Muscle of back (tissue), 13 donors: ENCODE results near the gene NFE2. TPM values are rescaled to one million over a fixed set of nuclear protein-coding genes. Genes with fewer than 3 reads are reported as not detected.
A peak's percentile ranks its signal among the peaks of the same experiment; 100 is the strongest.
"Not testable (repeated sequence)": the region's sequence is repeated elsewhere in the genome, so short reads cannot be mapped to it uniquely, and the experiment has no call there.

ENCODE experiments used
- DNase-seq, 3 donors: peaks; one replicate each; pipeline versions ENCODE4 v3.0.0 to v3.0.0-alpha.2; 2013
- long read RNA-seq, 9 donors: transcript quantifications; one replicate each; lab custom pipeline, GENCODE V29; 2026
- polyA plus RNA-seq, 10 donors: library from polyadenylated mRNA; unstranded; fragments of 120-200 nt; gene quantifications; one replicate each; pipeline ENCODE4 v1.2.1, GENCODE V29; 2013; ENCODE audit not compliant: insufficient read length in 10 of 10

Gene NFE2
- 1 to 10 TPM; 1.3 to 5.4 (median 2.6) TPM for polyA plus RNA-seq
- long read RNA-seq, donor 1 = 0 reads
- long read RNA-seq, donor 2 = 0 reads
- long read RNA-seq, donor 3 = 0 reads
- long read RNA-seq, donor 4, partial matches to known transcripts = 0 of 1 reads
- long read RNA-seq, donor 4, other reads (novel, unspliced or antisense) = 0 of 1 reads
- long read RNA-seq, donor 5, partial matches to known transcripts = 0 of 5 reads
- long read RNA-seq, donor 5, other reads (novel, unspliced or antisense) = 0 of 5 reads
- long read RNA-seq, donor 6 = 0 reads
- long read RNA-seq, donor 7 = 0 reads
- long read RNA-seq, donor 8, partial matches to known transcripts = 0 of 1 reads
- long read RNA-seq, donor 8, other reads (novel, unspliced or antisense) = 0 of 1 reads
- long read RNA-seq, donor 9, partial matches to known transcripts = 0 of 1 reads
- long read RNA-seq, donor 9, other reads (novel, unspliced or antisense) = 0 of 1 reads

DNA sequence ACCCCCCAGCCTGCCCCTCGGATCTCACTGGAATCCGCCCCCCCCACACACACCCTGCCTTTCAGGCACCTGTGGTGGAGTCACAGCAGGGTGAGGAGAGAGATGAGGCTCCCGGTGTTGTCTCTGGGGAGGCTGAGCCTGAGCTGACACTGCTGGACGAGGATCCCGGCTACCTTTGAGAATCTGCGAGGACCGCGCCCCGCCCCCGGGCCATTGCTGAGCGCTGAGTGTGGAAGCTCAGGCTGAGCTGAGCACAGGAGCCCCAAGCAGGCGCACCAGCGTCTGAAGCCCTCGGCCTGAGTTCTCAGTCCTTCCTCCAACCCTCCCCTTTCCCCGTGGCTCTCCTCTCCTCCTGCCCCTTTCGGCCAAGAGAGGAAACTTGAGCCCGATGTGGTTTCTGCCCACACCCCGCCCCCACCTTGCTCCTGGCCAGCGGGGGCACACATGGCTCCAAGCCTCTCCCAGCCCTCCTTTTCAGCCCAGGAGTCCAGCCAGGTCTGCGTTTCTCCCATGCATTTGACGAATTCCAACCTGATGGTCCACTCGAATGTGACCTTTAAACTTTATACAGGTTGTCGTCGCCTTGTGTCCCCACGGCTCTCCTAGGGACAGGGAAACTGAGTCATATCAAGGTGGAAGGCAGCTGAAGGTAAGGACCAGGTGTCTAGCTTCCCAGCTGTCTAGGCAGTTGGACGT lies at the start of gene NFE2:
Gene NFE2, minus strand, starts transcription at position 284 of the 696 bp plus-strand sequence. CDS start 5,767 bp downstream, outside the sequence.
- DNase-seq = peak in 2 of 3 donors; percentile 42 to 68

DNA sequence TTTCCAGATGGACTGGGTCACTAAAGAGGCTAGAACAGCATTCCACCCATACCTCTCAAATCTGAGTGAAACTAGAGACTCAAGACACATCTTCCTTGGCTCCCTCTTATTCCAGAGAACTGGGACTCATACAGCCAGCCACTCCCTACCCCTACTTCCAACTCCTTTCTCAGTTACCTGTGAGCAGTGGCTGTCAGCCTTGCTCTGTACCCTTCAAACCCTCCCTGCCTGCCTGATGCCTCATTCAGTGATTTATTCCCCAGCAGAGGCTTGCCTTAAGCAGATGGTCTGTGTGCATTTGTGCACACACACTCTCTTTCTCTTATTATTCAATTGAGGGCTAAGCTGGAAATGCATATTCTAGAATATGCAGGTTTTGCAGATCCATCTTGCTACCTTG lies 48.9 kb upstream of the NFE2 start:
- DNase-seq = no peak

DNA sequence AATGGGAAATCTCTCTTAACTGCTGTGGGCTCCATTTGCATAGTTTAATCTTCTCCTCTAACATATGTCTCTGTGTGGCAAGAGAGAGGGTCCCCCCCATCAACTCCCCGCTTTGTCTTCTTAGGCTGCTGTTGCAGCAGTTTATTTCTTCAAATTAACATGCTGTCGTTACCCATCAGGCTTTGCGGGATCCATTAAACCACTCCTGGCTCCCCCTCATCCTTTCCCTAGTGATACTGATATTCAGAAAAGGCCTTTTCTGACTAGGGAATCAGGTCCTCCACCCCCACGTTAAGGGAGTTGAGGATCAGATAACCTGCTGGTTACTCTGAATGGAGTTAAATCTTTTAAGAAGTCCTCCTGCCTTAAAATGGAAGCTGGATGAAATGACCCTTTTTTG lies 48.2 kb upstream of the NFE2 start:
- no peak for DNase-seq

DNA sequence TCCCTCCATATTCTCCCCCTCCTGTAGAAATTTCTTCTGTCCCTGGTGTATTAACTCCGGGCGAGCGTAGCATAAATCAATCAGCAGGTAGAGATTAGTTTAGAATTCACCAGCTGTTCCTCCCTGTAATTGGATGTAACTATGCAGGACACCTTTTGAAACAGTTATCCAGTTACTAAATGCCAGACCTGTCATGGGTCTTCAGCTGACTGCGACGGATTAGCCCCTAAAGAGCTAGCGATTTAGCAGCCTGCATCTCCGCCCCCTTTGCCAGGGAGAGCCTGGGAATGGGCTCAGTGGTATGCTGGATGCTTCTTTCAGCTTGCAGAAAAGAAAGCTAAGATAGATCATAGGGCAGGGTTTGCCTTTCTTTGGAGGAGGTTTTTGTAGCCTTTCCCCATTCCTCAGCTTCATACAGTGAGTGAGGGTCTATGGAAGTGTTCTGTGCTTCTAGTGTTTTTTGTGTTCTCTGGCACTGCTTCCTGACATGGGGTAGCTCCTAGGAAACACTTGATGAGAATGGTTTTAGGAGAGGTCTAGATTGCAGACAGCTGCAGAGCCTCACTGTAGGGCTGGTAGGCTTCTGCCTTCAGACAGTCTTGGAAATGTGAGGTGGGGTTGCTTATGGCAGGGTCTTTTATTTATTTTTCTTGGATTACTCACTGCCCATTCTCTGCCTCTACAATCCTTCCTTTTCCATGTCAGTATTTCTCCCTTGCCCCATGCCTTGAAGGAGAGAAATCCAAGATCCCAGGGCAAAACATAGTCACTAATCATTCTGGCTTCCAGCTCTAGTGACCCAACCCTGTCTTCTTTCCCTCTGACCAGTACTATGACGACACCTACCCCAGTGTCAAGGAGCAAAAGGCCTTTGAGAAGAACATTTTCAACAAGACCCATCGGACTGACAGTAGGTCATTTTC lies 40.8 kb upstream of the NFE2 start:
- no peak for DNase-seq

DNA sequence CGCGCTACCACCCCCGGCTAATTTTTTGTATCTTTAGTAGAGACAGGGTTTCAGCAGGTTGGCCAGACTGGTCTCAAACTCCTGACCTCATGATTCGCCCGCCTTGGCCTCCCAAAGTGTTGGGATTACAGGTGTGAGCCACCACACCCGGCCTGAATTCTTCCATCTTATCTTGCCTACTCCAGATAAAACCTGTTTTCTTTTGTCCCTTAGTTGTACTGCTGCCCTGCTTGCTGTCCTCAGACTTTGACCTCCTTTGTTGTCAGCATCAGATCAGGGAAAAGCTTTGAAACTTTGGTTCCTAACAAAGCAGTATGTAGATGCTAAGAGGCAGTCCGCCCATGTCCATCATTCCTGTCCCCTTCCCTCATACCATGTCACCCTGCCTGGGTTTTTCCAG lies 40.0 kb upstream of the NFE2 start:
- DNase-seq = no peak

DNA sequence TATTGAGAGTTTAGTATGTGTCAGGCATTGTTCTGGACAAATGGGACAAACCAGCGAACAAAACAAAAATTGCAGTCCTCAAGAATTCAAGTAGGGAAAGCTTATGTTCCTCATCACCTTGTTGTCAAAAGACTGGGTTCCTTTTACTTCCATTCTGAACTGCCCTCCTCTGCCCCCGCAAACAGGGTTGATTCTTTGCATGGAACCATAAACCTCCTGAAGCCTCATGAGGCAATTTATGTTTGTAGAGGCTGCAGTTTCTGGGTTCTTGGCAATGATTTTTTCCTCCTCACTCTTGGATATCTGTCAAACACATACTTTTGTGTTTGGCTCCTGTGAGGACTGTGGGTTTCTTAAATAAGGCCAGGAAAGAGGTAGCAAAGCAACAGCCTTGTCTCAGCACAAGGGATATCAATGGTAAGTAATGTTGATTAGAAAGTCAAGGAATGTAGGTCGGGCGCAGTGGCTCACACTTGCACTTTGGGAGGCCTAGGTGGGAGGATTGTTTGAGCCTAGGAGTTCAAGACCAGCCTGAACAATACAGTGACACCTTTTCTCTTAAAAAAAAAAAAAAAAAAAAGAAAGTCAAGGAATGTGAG lies 38.0 kb upstream of the NFE2 start:
- DNase-seq = peak in 1 of 3 donors; percentile 49

DNA sequence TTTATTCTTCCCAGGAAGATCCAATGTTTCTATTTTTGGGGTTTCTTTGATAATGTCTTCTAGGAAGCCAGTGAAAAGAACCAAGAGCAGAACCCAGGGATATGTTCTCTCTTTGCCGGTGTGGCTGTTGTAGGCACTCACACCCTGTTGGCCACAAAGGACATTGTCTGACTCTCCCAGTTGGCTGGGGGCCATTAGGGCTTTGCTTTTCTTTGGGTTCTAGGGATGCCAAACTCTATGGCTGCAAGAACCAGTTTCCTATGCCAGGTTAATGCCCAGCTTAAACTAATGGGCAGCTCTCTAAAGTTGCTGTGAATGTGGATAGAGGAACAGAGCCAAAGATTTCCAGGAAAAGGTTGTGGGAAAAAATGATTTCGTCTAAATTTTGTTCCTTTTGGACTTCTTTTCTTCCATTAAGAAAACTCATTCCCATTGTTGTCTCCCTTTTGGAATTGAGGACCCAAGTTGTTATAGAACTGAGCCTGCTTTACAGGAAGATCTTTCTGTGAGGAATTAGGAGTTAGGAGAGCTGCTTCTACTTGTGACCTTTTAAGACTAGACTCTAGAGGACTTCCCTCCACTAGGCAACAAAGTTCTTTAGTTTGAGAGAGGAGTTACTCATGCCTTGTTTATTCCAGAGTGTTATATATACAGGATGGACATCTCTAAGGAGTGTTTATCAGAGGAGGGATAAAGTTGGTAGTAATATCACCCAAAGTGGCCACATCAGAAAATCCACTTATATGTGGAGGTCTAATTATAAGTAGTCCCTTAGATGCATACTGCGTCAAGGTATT lies 37.2 kb upstream of the NFE2 start:
- DNase-seq = peak in 1 of 3 donors; percentile 29

DNA sequence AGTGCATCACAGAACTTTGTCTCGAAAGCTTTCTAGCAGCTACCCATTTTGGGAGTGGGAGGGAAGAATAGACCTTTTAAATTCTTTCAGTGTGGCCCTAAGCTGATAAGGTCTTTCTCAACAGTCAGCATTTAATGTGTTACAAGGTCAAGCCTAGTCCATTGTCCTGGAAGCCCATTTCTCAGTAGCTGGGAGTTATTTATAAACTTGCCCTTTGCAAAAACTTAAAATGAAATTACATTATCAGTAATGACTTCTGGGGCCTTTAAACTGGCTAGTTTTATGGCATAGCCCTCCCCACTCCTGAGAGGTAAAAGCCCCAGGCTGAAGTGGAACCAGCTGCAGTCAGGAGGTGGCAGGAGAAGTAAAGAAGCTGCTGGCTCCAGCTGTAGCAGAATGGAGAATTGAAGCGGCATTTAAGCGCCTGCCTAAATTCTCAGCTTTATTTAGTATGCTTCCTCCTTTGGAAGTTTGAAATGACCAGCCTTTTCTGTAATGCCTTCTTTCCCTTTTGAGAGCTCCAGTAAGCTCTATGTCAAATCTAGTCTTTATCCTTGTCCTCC lies 36.5 kb upstream of the NFE2 start:
- peak in 1 of 3 donors; percentile 63 for DNase-seq

DNA sequence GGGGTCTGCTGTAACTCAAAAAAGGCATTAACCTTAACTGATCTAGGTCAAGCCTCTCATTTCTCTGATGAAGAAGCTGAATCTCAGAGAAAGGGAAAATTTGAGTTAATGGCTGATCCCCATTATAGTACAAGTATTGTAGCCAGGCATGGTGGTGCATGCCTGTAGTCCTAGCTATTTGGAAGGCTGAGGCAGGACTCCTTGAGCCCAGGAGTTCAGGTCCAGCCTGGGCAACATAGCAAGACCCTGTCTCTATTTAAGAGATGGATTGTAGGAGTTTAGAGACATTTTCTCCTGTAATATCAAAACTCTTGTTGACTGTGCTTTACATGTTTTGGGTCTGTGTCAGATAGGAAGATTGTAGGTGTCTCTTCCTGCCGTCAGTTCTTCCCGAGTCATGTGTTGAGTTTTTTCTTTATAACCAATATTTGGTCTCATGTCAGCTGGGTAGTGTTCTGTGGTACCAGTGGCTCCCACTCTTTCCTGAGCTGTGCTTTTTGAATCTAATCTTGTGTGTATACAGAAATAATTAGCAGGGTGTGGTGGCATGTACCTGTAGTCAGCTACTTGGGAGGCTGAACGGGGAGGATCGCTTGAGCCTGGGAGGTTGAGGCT lies 32.7 kb upstream of the NFE2 start:
- no peak for DNase-seq

DNA sequence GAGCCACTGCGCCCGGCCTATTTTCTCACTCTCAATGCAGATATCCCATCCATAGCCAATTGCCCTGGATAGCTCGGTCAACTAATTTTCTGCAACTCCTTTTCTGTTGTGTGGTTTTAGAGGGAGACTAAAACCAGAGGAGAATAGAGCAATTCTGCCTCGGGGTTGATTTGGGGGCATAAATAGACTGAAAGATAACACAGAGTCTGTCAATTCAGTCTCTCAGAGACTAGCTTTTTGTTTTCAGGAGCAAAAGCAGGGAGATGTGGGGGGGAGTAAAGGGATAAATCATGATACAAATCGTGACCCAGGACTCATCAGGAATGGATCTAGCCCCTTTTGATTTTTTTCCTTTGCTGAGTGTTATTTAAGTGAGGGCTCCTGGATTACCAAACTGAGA lies 30.6 kb upstream of the NFE2 start:
- DNase-seq = no peak

DNA sequence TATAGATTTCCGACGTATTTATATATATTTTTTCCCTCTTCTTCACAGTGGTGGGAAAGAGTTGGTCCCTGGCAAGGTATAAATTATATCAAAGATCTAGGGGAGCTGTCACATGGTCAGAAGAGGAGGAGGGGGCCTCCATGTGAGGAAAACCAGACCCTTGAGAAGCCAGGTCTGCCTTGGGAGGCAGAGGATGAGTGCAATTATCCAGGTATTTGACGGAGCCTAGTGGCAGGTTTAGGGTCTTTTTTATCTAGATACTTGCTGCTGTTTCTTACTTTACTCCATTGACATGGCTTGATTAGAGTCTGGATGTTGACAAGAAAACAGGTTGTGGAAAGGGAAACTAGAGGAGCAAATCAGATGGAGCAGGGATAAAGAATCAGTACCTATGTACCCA lies 29.6 kb upstream of the NFE2 start:
- DNase-seq = no peak

DNA sequence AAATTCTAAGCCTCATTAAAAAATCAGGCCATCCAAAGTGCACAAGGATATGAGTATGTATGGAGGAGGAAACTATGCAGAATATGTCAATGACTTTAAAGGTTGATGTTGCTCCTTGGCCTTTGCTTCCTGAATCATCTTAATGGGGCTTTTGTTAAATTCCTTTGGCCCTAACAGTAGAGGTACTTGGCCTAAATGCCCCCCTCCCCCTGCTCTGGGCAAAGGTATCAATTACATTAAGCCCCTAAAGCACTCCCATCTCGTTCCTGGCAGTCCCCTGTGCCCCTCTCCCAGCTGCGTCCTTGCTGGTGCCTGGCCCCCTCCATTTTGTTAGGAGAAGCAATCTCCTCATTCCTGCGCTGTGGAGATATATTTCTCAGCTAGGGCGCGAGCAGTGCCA lies 28.9 kb upstream of the NFE2 start:
- DNase-seq = no peak

DNA sequence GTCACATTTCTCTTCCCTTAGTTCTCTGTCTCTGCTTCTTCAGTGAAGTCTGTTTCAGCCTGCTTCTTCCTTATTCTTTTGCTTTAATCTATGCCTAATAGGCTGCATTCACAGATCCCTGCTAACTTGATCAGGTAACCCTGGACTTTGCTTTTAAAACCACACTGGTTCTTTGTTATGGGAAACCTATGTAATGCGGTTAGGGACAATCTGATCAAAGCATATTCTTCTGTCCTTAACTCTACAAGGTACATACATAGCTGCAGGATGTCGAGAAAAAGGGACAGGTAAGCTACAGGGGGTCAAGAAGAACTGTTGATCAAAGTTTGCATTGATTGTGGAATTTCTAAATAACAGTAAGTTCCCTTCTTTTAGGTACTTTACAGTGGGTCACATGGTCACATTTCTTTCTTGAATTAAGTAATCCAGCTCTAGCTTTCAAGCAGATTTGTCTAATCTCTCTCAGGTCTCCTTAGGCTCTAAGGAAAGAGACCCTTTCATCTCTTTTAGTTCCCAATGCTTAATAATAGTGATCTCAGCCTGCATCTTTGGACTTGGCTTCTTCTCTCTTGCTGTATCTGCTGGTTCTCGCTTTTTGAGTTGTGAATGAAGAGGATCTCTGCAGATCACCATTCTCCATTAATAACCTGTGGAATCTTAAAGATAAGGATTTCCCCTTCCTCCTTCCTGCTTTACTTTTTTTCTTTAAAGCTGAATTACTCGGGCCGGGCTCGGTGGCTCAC lies 28.0 kb upstream of the NFE2 start:
- no peak for DNase-seq

DNA sequence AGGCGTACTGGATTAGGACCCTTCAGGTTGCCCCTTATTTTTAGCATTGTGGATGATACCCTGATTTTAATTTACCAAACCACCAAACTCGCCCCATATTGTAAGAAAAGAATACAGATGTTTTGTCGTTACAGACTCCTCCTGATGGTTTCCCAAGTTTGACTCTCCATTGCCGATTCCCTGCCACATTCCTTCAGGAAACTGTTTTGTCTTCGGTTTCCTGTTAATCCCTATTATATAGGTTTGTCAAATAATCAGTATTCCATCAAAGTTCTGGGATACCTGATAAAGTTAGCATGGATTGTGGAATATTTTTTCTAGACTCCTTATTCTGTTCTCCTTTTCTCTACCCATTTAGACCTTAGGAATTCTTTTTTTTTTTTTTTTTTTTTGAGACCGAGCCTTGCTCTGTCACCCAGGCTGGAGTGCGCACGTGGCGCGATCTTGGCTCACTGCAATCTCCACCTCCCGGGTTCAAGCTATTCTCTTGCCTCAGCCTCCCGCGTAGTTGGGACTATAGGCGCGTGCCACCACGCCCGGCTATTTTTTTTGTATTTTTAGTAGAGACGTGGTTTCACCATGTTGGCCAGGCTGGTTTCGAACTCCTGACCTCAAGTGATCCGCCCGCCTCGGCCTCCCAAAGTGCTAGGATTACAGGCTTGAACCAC lies 24.8 kb upstream of the NFE2 start:
- DNase-seq = not testable (repeated sequence)

DNA sequence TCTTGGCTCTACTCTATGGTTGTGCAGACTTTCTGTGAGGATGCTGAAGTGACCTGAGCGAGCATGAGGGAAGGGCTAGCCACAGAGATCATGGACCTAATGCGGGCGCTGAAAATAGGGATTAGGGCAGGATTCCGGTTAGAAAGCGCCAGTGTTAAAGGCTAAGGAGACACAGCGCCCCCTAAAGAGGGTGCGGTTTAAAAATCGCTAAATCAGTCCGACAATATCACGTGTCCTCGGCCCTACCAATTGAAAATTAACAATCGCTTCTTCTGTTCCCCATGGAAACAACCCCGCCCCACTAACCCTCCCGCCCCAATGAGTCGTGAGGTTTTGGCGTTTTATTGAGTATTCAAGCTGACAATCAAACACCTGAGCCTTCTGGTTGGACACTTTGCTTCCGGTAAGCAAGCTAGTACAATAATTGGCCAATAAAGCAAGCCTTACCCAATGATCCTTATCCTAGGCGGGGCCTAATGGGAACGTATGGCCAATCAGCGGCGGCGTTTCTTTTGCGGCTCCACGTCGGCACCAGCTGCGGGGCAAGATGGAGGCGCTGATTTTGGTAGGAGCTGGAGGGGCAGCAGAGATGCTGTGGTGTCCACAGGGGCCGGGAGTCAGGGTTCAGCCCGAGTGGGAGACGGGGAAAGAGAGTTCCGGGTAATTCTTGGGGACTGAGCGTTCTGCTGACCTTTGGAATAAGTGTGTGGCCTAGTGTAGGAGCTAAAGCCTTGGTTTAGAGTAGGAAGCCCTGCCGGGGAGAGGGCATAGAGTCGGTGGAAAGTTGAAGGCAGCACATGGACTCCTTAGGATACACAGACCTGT lies 24.0 kb upstream of the NFE2 start, which contains the start of gene COPZ1:
Gene COPZ1, plus strand, starts transcription at position 515 of the 825 bp plus-strand sequence. Its CDS starts 33 bp downstream, at position 548.
- peak; percentile 97 to 100 (median 99) for DNase-seq

DNA sequence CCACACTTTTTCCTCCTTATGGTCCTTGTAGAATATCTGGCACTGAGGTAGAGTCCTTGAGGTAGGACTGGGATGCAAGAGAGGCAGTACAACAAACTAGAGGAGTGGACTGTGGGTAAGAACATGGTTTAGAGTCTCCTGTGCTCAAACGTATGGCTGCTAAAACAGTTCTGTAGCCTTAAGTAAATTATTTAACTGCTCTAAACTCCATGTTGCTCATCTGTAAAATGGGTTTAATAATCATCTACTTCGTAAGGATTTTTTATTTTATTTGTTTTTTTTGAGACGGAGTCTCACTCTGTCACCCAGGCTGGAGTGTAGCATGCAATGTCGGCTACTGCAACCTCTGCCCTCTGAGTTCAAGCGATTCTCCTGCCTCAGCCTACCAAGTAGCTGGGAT lies 20.5 kb upstream of the NFE2 start:
- no peak for DNase-seq

DNA sequence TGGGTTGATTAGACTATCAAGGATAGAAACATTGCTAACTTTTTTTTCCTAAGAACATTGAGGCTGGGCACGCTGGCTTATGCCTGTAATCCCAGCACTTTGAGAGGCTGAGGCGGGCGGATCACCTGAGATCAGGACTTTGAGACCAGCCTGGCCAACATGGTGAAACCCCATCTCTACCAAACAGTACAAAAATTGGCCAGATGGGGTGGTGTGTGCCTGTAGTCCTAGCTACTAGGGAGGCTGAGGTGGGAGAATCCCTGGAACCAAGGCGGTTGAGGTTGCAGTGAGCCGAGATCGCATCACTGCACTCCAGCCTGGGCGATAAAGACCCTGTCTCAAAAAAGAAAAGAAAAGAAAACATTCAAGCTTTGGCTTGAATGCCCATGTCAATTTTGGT lies 11.5 kb upstream of the NFE2 start:
- not testable (repeated sequence) for DNase-seq
